Measurements from ENCODE around the gene SARM1. TPM values are rescaled to one million over a fixed set of nuclear protein-coding genes. Genes with fewer than 3 reads are reported as not detected.

SARM1 gene
- total and polyA plus RNA-seq, 2 of the 8 experiments (the other 6 are each of a cell fraction or from before 2014, with no cell fraction given) = 5.8 to 9.2 TPM

DNA sequence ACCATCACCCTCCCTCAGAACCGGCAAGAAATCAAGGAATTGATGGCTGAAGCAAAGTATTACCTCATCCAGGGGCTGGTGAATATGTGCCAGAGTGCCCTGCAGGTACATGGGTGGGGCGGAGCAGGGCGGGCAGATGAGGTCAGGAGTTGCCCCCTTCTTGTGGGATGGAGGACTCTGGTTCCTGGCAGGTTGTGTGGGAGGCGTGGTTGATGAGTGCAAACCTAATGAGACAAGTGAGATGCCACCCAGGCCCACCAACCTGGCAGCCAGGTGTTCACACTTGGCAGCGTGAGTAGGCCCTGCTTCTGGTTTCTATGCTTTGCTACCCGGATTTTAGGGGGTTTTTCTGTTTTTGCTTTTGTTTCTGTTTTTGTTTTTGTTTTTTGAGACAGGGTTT lies 31.1 kb upstream of the SARM1 start (continued):
- TF ChIP-seq, protein P1, sequence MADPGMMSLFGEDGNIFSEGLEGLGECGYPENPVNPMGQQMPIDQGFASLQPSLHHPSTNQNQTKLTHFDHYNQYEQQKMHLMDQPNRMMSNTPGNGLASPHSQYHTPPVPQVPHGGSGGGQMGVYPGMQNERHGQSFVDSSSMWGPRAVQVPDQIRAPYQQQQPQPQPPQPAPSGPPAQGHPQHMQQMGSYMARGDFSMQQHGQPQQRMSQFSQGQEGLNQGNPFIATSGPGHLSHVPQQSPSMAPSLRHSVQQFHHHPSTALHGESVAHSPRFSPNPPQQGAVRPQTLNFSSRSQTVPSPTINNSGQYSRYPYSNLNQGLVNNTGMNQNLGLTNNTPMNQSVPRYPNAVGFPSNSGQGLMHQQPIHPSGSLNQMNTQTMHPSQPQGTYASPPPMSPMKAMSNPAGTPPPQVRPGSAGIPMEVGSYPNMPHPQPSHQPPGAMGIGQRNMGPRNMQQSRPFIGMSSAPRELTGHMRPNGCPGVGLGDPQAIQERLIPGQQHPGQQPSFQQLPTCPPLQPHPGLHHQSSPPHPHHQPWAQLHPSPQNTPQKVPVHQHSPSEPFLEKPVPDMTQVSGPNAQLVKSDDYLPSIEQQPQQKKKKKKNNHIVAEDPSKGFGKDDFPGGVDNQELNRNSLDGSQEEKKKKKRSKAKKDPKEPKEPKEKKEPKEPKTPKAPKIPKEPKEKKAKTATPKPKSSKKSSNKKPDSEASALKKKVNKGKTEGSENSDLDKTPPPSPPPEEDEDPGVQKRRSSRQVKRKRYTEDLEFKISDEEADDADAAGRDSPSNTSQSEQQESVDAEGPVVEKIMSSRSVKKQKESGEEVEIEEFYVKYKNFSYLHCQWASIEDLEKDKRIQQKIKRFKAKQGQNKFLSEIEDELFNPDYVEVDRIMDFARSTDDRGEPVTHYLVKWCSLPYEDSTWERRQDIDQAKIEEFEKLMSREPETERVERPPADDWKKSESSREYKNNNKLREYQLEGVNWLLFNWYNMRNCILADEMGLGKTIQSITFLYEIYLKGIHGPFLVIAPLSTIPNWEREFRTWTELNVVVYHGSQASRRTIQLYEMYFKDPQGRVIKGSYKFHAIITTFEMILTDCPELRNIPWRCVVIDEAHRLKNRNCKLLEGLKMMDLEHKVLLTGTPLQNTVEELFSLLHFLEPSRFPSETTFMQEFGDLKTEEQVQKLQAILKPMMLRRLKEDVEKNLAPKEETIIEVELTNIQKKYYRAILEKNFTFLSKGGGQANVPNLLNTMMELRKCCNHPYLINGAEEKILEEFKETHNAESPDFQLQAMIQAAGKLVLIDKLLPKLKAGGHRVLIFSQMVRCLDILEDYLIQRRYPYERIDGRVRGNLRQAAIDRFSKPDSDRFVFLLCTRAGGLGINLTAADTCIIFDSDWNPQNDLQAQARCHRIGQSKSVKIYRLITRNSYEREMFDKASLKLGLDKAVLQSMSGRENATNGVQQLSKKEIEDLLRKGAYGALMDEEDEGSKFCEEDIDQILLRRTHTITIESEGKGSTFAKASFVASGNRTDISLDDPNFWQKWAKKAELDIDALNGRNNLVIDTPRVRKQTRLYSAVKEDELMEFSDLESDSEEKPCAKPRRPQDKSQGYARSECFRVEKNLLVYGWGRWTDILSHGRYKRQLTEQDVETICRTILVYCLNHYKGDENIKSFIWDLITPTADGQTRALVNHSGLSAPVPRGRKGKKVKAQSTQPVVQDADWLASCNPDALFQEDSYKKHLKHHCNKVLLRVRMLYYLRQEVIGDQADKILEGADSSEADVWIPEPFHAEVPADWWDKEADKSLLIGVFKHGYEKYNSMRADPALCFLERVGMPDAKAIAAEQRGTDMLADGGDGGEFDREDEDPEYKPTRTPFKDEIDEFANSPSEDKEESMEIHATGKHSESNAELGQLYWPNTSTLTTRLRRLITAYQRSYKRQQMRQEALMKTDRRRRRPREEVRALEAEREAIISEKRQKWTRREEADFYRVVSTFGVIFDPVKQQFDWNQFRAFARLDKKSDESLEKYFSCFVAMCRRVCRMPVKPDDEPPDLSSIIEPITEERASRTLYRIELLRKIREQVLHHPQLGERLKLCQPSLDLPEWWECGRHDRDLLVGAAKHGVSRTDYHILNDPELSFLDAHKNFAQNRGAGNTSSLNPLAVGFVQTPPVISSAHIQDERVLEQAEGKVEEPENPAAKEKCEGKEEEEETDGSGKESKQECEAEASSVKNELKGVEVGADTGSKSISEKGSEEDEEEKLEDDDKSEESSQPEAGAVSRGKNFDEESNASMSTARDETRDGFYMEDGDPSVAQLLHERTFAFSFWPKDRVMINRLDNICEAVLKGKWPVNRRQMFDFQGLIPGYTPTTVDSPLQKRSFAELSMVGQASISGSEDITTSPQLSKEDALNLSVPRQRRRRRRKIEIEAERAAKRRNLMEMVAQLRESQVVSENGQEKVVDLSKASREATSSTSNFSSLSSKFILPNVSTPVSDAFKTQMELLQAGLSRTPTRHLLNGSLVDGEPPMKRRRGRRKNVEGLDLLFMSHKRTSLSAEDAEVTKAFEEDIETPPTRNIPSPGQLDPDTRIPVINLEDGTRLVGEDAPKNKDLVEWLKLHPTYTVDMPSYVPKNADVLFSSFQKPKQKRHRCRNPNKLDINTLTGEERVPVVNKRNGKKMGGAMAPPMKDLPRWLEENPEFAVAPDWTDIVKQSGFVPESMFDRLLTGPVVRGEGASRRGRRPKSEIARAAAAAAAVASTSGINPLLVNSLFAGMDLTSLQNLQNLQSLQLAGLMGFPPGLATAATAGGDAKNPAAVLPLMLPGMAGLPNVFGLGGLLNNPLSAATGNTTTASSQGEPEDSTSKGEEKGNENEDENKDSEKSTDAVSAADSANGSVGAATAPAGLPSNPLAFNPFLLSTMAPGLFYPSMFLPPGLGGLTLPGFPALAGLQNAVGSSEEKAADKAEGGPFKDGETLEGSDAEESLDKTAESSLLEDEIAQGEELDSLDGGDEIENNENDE (IDR thresholded peaks at IDR 0.05; ENCODE audit: insufficient replicate concordance, low read length) = no peak
- no peak for TF ChIP-seq RBBP5 (IDR thresholded peaks at IDR 0.05; ENCODE audit: borderline replicate concordance, low read depth, low read length)
- TF ChIP-seq NRF1 (IDR thresholded peaks at IDR 0.05; ENCODE audit: low read depth, low read length) = no peak
- no peak for TF ChIP-seq SAP30 (IDR thresholded peaks at IDR 0.05; ENCODE audit: insufficient read depth, insufficient replicate concordance, low read length)
- no peak for TF ChIP-seq EP300 (IDR thresholded peaks at IDR 0.05; ENCODE audit: borderline replicate concordance in 1 of 2, low read depth in 2 of 2, low read length in 2 of 2)
- TF ChIP-seq CHD2 (IDR thresholded peaks at IDR 0.05; ENCODE audit: low read length) = no peak

Measured in H1 (cell line).